Skeletal muscle satellite cell (primary cell): ENCODE results near the gene PROP1. TPM values are rescaled to one million over a fixed set of nuclear protein-coding genes. Genes with fewer than 3 reads are reported as not detected.
"Not testable (repeated sequence)": the region's sequence is repeated elsewhere in the genome, so short reads cannot be mapped to it uniquely, and the experiment has no call there.

Source experiments
- H3K27me3 ChIP-seq: 2 replicates; pipeline ENCODE4 v1.7.0; 2013; ENCODE audit warnings: low read length; ENCODE audit not compliant: control insufficient read depth, insufficient read depth
- H3K36me3 ChIP-seq: 2 replicates; pipeline ENCODE4 v1.7.0; 2013; ENCODE audit warnings: mild to moderate bottlenecking, control low read depth, low read length; ENCODE audit not compliant: insufficient read depth
- H3K4me1 ChIP-seq: 2 replicates; pipeline ENCODE4 v1.7.0; 2013; ENCODE audit warnings: low read length; ENCODE audit not compliant: control insufficient read depth, insufficient read depth
- H3K4me2 ChIP-seq: 2 replicates; pipeline ENCODE4 v1.7.0; 2013; ENCODE audit warnings: mild to moderate bottlenecking, low read length
- H3K4me3 ChIP-seq: 2 replicates; pipeline ENCODE4 v1.7.0; 2013; ENCODE audit warnings: low read length
- H3K9ac ChIP-seq: 2 replicates; pipeline ENCODE4 v1.7.0; 2013; ENCODE audit warnings: mild to moderate bottlenecking, low read depth, low read length, moderate library complexity
- H3K9me3 ChIP-seq: replicated peaks from 2 replicates; pipeline ENCODE4 v1.7.0; 2013; ENCODE audit warnings: mild to moderate bottlenecking, control low read depth, low read length
- total RNA-seq: library from RNA; depleted of rRNA; stranded (reverse); fragments of >200 nt; gene quantifications from 2 replicates; pipeline ENCODE4 v1.2.3, GENCODE V29; 2012; rRNA removed

The PROP1 gene
- total RNA-seq = not detected in 2 replicates

- Histone ChIP-seq H3K36me3 (no peaks in the 10 kb centered on the region), H3K27me3 (peaks cover 34% of the 10 kb centered on the region), H3K4me2 (no peak within 1 kb of the TSS), H3K9me3 (no peaks in the 10 kb centered on the region), H3K4me3 (no peak within 1 kb of the TSS), H3K4me1 (no peaks in the 10 kb centered on the region), H3K9ac (no peak within 1 kb of the TSS)
Observed at GRCh38 chr5:177995691-177996595, at the start of gene PROP1. TSS of gene PROP1 (minus strand) at chr5:177996242. CDS start at chr5:177995933, 309 bp downstream.

- not testable (repeated sequence) for H3K9me3 ChIP-seq, H3K36me3 ChIP-seq, H3K4me1 ChIP-seq, H3K4me2 ChIP-seq, H3K9ac ChIP-seq, H3K27me3 ChIP-seq, H3K4me3 ChIP-seq
Observed at GRCh38 chr5:178019379-178020030, 23.5 kb upstream of the PROP1 start.

- not testable (repeated sequence) for H3K9me3 ChIP-seq, H3K36me3 ChIP-seq, H3K27me3 ChIP-seq, H3K4me3 ChIP-seq, H3K4me2 ChIP-seq, H3K9ac ChIP-seq, H3K4me1 ChIP-seq
Observed at GRCh38 chr5:178012758-178013157, 16.7 kb upstream of the PROP1 start.

- not testable (repeated sequence) for H3K4me3 ChIP-seq
Observed at GRCh38 chr5:178011816-178012554, 15.9 kb upstream of the PROP1 start.

GRCh38 chr5:178007272-178007671 is 11.2 kb upstream of the PROP1 start:
- not testable (repeated sequence) for H3K4me1 ChIP-seq, H3K27me3 ChIP-seq, H3K36me3 ChIP-seq, H3K4me2 ChIP-seq, H3K9ac ChIP-seq, H3K4me3 ChIP-seq, H3K9me3 ChIP-seq

More at GRCh38 chr5:178011816-178012554, 15.9 kb upstream of the PROP1 start:
- not testable (repeated sequence) for H3K27me3 ChIP-seq, H3K36me3 ChIP-seq, H3K4me2 ChIP-seq, H3K4me1 ChIP-seq, H3K9me3 ChIP-seq, H3K9ac ChIP-seq

GRCh38 chr5:178006536-178007231 is 10.6 kb upstream of the PROP1 start:
- H3K4me2 ChIP-seq, H3K9ac ChIP-seq, H3K4me1 ChIP-seq, H3K9me3 ChIP-seq, H3K27me3 ChIP-seq, H3K36me3 ChIP-seq, H3K4me3 ChIP-seq: not testable (repeated sequence)

- not testable (repeated sequence) for H3K4me3 ChIP-seq, H3K4me2 ChIP-seq, H3K9me3 ChIP-seq, H3K36me3 ChIP-seq, H3K4me1 ChIP-seq, H3K27me3 ChIP-seq, H3K9ac ChIP-seq
Observed at GRCh38 chr5:178006181-178006535, 10.1 kb upstream of the PROP1 start.

- Histone ChIP-seq H3K4me1 (no peaks in the 10 kb centered on the region), H3K4me2 (no peak overlapping the region), H3K36me3 (no peaks in the 10 kb centered on the region), H3K27me3 (peaks cover 34% of the 10 kb centered on the region), H3K9me3 (no peaks in the 10 kb centered on the region), H3K9ac (no peak overlapping the region), H3K4me3 (no peak overlapping the region)
Observed at GRCh38 chr5:177997846-177998245, 1.8 kb upstream of the PROP1 start.

- Histone ChIP-seq H3K4me2 (no peak overlapping the region), H3K36me3 (no peaks in the 10 kb centered on the region), H3K4me3 (no peak overlapping the region), H3K9ac (no peak overlapping the region), H3K9me3 (no peaks in the 10 kb centered on the region), H3K4me1 (no peaks in the 10 kb centered on the region), H3K27me3 (peaks cover 34% of the 10 kb centered on the region)
Observed at GRCh38 chr5:177997319-177997670, 1.3 kb upstream of the PROP1 start.

- Histone ChIP-seq H3K4me3 (no peak overlapping the region), H3K9ac (no peak overlapping the region), H3K4me1 (no peaks in the 10 kb centered on the region), H3K27me3 (peaks cover 34% of the 10 kb centered on the region), H3K4me2 (no peak overlapping the region), H3K36me3 (no peaks in the 10 kb centered on the region), H3K9me3 (no peaks in the 10 kb centered on the region)
Observed at GRCh38 chr5:177996660-177997318, 747 bp upstream of the PROP1 start.
